ENCODE measurements around the gene MAP2K4. TPM values are rescaled to one million over a fixed set of nuclear protein-coding genes. Genes with fewer than 3 reads are reported as not detected.

MAP2K4 gene
- total RNA-seq, 1 donor from 2014 or later: 57.9 TPM

- Mint-ChIP-seq H3K4me3 (no peak overlapping the region), H3K27ac (no peak overlapping the region), H3K4me1 (no peaks in the 10 kb centered on the region), H3K27me3 (ENCODE audit: low read depth) (no peaks in the 10 kb centered on the region), H3K9me3 (peaks cover 22% of the 10 kb centered on the region), H3K36me3 (peaks cover 49% of the 10 kb centered on the region)
- DNase-seq (ENCODE audit: low spot score in 2 of 2, unreplicated experiment in 2 of 2): no peak
- no peak for TF ChIP-seq CTCF (IDR thresholded peaks at IDR 0.05; ENCODE audit: unreplicated experiment)
These were observed 76.6 kb downstream of the MAP2K4 start for GRCh38 chr17:12097326-12097725.

- no peak for TF ChIP-seq CTCF (IDR thresholded peaks at IDR 0.05; ENCODE audit: unreplicated experiment)
- peaks cover 53% of the 10 kb centered on the region for H3K36me3 Mint-ChIP-seq
These were observed 77.9 kb downstream of the MAP2K4 start for GRCh38 chr17:12098568-12098967.

GRCh38 chr17:12099412-12099811 is 78.7 kb downstream of the MAP2K4 start:
- H3K36me3 Mint-ChIP-seq: peaks cover 53% of the 10 kb centered on the region
- DNase-seq (ENCODE audit: low spot score in 2 of 2, unreplicated experiment in 2 of 2): no peak
- no peaks in the 10 kb centered on the region for H3K27me3 Mint-ChIP-seq (ENCODE audit: low read depth)
- H3K4me3 Mint-ChIP-seq: no peak overlapping the region
- H3K27ac Mint-ChIP-seq: no peak overlapping the region
- H3K4me1 Mint-ChIP-seq: peaks cover under 1% of the 10 kb centered on the region
- H3K9me3 Mint-ChIP-seq: peaks cover 22% of the 10 kb centered on the region
- no peak for TF ChIP-seq CTCF (IDR thresholded peaks at IDR 0.05; ENCODE audit: unreplicated experiment)

More at GRCh38 chr17:12098568-12098967, 77.9 kb downstream of the MAP2K4 start:
- no peak overlapping the region for H3K4me3 Mint-ChIP-seq
- no peaks in the 10 kb centered on the region for H3K27me3 Mint-ChIP-seq (ENCODE audit: low read depth)
- H3K4me1 Mint-ChIP-seq: no peaks in the 10 kb centered on the region
- no peak overlapping the region for H3K27ac Mint-ChIP-seq
- peaks cover 22% of the 10 kb centered on the region for H3K9me3 Mint-ChIP-seq
- no peak for DNase-seq (ENCODE audit: low spot score in 2 of 2, unreplicated experiment in 2 of 2)

- TF ChIP-seq CTCF (IDR thresholded peaks at IDR 0.05; ENCODE audit: unreplicated experiment): no peak
- Mint-ChIP-seq H3K27me3 (ENCODE audit: low read depth) (no peaks in the 10 kb centered on the region), H3K4me3 (no peak overlapping the region), H3K9me3 (peaks cover 21% of the 10 kb centered on the region), H3K27ac (peak overlapping the region; percentile 13), H3K36me3 (peaks cover 29% of the 10 kb centered on the region), H3K4me1 (peaks cover 9% of the 10 kb centered on the region)
- DNase-seq (ENCODE audit: low spot score in 2 of 2, unreplicated experiment in 2 of 2): no peak
These were observed 84.2 kb downstream of the MAP2K4 start for GRCh38 chr17:12104831-12105230.

- no peak for TF ChIP-seq CTCF (IDR thresholded peaks at IDR 0.05; ENCODE audit: unreplicated experiment)
- Mint-ChIP-seq H3K27me3 (ENCODE audit: low read depth) (no peaks in the 10 kb centered on the region), H3K4me3 (no peak overlapping the region), H3K4me1 (peaks cover 9% of the 10 kb centered on the region), H3K27ac (no peak overlapping the region), H3K9me3 (no peaks in the 10 kb centered on the region), H3K36me3 (peaks cover 21% of the 10 kb centered on the region)
- no peak for DNase-seq (ENCODE audit: low spot score in 2 of 2, unreplicated experiment in 2 of 2)
These were observed 87.2 kb downstream of the MAP2K4 start for GRCh38 chr17:12107905-12108304.

- DNase-seq (ENCODE audit: low spot score in 2 of 2, unreplicated experiment in 2 of 2): no peak
- H3K27ac Mint-ChIP-seq: no peak overlapping the region
- no peak overlapping the region for H3K4me3 Mint-ChIP-seq
- H3K27me3 Mint-ChIP-seq (ENCODE audit: low read depth): no peaks in the 10 kb centered on the region
- no peaks in the 10 kb centered on the region for H3K9me3 Mint-ChIP-seq
- peaks cover 38% of the 10 kb centered on the region for H3K36me3 Mint-ChIP-seq
- H3K4me1 Mint-ChIP-seq: no peaks in the 10 kb centered on the region
- no peak for TF ChIP-seq CTCF (IDR thresholded peaks at IDR 0.05; ENCODE audit: unreplicated experiment)
These were observed 90.2 kb downstream of the MAP2K4 start for GRCh38 chr17:12110906-12111305.

All from mesothelial cell of epicardium (in vitro differentiated cells).